CD4-positive, alpha-beta T cell (primary cell): ENCODE results near the gene ADAM19. TPM values are rescaled to one million over a fixed set of nuclear protein-coding genes. Genes with fewer than 3 reads are reported as not detected.

Source experiments
- ATAC-seq: fragments of 200-7000 bp; cut with Tn5 transposase; one replicate; pipeline ENCODE4 v1.10.0; 2022; ENCODE audit warnings: mild to moderate bottlenecking; ENCODE audit not compliant: poor library complexity
- CTCF ChIA-PET: fragments of 350-600 bp; sonication (Branson Sonifier 250); formaldehyde crosslinking; loops from one replicate; lab custom pipeline; 2021; ENCODE audit warnings: antibody characterized with exemption, inconsistent platforms; lab: Charles Lee
- POLR2A ChIA-PET: fragments of 350-600 bp; sonication (Branson Sonifier 250); formaldehyde crosslinking; loops from one replicate; lab custom pipeline; 2021; ENCODE audit warnings: antibody characterized with exemption, inconsistent platforms; lab: Charles Lee
- DNase-seq, 14 experiments: peaks; one replicate each; pipeline ENCODE4 v3.0.0-alpha.2; 2013 to 2020; ENCODE audit warnings: mixed read lengths in 2 of 14
- H3K27ac ChIP-seq, 2 donors: one replicate each; pipeline versions ENCODE4 v1.5.1 to v1.7.0; 2013; ENCODE audit warnings: low read length in 2 of 2, low read depth in 1 of 2, mild to moderate bottlenecking in 1 of 2
- H3K27me3 ChIP-seq, 2 experiments: 1 replicate in 1 of 2; 2 replicates in 1 of 2; pipeline versions ENCODE4 v1.6.1 to v1.7.0; 2013; ENCODE audit warnings: low read length in 2 of 2, control low read depth in 1 of 2, mild to moderate bottlenecking in 1 of 2, moderate library complexity in 1 of 2; ENCODE audit not compliant: insufficient read depth in 2 of 2, control insufficient read depth in 1 of 2
- H3K36me3 ChIP-seq: one replicate; pipeline ENCODE4 v1.6.1; 2013; ENCODE audit warnings: low read length, control low read depth; ENCODE audit not compliant: insufficient read depth
- H3K4me1 ChIP-seq: one replicate; pipeline ENCODE4 v1.6.1; 2013; ENCODE audit warnings: low read length, control low read depth; ENCODE audit not compliant: insufficient read depth
- H3K4me3 ChIP-seq: one replicate; pipeline ENCODE4 v1.5.1; 2013; ENCODE audit warnings: mild to moderate bottlenecking, low read length, moderate library complexity
- H3K9me3 ChIP-seq, 2 experiments: 1 replicate in 1 of 2; 2 replicates in 1 of 2; pipeline versions ENCODE4 v1.6.1 to v1.7.0; 2013; ENCODE audit warnings: low read length in 2 of 2, mild to moderate bottlenecking in 2 of 2, control low read depth in 1 of 2, moderate library complexity in 1 of 2; ENCODE audit not compliant: control insufficient read depth in 1 of 2, insufficient read depth in 1 of 2
- H3K27ac Mint-ChIP-seq: one replicate; pipeline ENCODE4 v1.8.0; 2020; ENCODE audit warnings: mixed read lengths
- H3K27me3 Mint-ChIP-seq: one replicate; pipeline ENCODE4 v1.8.0; 2021; ENCODE audit warnings: mixed read lengths
- H3K36me3 Mint-ChIP-seq: one replicate; pipeline ENCODE4 v1.8.0; 2021; ENCODE audit warnings: low read depth, mixed read lengths
- H3K4me1 Mint-ChIP-seq: one replicate; pipeline ENCODE4 v1.8.0; 2021; ENCODE audit warnings: low read depth, mixed read lengths
- H3K4me3 Mint-ChIP-seq: one replicate; pipeline ENCODE4 v1.8.0; 2020; ENCODE audit warnings: mild to moderate bottlenecking, mixed read lengths
- H3K9me3 Mint-ChIP-seq: one replicate; pipeline ENCODE4 v1.8.0; 2020; ENCODE audit warnings: mixed read lengths
- intact Hi-C, 2 experiments: fragments of 100-400 bp; cut with DNase I in 1 of 2; cut with micrococcal nuclease in 1 of 2; formaldehyde crosslinking; loops; one replicate each; pipeline versions ENCODE4 v1.15.1 to v1.9.0; 2023 to 2025; cut with DNase I, micrococcal nuclease
- total RNA-seq, 174 experiments: library from RNA in 2 of 174; stranded (reverse) in 2 of 174; gene quantifications; one replicate each; pipeline ENCODE4 v1.2.3 and lab custom pipeline; 2021 to 2026
- TF ChIP-seq, protein P1 (sequence below): fragments of 200-600 bp; IDR thresholded peaks from one replicate; pipeline ENCODE4 v1.8.0; 2022; ENCODE audit warnings: antibody characterized with exemption, mild to moderate bottlenecking

The ADAM19 gene
- total RNA-seq, 2 experiments from 2014 or later: 26.7 to 29.1 TPM

DNA sequence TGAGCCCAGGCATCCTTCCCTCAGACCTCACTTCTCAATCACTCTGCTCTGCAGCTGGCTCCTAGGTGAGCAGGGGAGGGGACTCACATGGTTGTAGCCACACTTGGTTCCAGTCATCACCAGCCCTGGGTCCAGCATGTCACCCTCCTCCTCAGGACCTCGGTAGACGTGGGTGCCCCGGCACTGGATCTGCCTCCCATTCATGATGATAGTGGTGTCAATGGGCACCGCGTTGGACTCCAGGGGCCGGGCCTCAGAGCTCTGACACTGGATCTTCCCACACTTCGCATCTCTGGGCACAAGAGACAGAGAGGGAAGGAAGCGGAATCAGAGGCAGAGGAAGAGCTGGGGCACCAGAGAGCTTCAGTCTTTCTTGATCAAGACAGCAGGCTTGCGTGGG, 82.7 kb downstream of the ADAM19 start:
- peaks cover 84% of the 10 kb centered on the region for H3K36me3 ChIP-seq
- DNase-seq (no peak), ATAC-seq (no peak)
- ChIA-PET POLR2A (no interaction called here), CTCF (no interaction called here)
- peaks cover under 1% of the 10 kb centered on the region for H3K4me1 Mint-ChIP-seq
- no peaks in the 10 kb centered on the region for H3K9me3 Mint-ChIP-seq
- no peaks in the 10 kb centered on the region for H3K27me3 ChIP-seq
- H3K4me3 ChIP-seq: no peak overlapping the region
- no peaks in the 10 kb centered on the region for H3K27me3 Mint-ChIP-seq
- peaks cover 10% of the 10 kb centered on the region for H3K4me1 ChIP-seq
- no peaks in the 10 kb centered on the region for H3K9me3 ChIP-seq
- no peak overlapping the region for H3K27ac ChIP-seq
- TF ChIP-seq, protein P1, sequence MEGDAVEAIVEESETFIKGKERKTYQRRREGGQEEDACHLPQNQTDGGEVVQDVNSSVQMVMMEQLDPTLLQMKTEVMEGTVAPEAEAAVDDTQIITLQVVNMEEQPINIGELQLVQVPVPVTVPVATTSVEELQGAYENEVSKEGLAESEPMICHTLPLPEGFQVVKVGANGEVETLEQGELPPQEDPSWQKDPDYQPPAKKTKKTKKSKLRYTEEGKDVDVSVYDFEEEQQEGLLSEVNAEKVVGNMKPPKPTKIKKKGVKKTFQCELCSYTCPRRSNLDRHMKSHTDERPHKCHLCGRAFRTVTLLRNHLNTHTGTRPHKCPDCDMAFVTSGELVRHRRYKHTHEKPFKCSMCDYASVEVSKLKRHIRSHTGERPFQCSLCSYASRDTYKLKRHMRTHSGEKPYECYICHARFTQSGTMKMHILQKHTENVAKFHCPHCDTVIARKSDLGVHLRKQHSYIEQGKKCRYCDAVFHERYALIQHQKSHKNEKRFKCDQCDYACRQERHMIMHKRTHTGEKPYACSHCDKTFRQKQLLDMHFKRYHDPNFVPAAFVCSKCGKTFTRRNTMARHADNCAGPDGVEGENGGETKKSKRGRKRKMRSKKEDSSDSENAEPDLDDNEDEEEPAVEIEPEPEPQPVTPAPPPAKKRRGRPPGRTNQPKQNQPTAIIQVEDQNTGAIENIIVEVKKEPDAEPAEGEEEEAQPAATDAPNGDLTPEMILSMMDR: no peak
- H3K36me3 Mint-ChIP-seq: peaks cover 34% of the 10 kb centered on the region
- intact Hi-C loops: no loop called here
- no peak overlapping the region for H3K4me3 Mint-ChIP-seq
- no peak overlapping the region for H3K27ac Mint-ChIP-seq

DNA sequence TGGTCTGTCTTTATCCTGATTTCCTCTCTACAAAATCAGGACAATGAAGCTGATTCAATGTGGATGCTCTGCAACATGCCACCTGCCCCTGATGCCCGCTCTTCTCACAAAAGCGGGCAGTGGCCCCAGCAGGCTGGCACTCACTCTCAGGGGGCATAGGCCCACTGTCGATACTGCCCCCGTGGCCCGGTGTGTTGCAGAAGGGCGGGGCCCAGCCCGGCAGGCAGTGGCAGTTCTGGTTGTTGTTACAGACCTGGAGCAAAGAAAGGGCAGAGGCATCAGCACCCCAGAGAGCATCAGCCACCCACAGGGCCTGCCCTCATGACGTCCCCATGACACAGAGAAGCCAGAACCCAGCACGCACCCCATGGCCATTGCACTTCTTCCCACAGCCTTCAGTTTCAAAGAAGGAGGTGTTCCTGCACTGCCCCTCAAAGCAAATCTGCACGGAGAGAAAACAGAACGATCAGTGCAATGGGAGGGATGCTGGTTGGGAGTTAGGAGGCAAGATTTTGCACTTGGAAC, 84.0 kb downstream of the ADAM19 start:
- ATAC-seq: no peak
- H3K27me3 ChIP-seq: no peaks in the 10 kb centered on the region
- TF ChIP-seq, protein P1: no peak
- no peak overlapping the region for H3K4me3 ChIP-seq
- ChIA-PET CTCF (no interaction called here), POLR2A (no interaction called here)
- H3K9me3 ChIP-seq: no peaks in the 10 kb centered on the region
- no peak overlapping the region for H3K27ac Mint-ChIP-seq
- intact Hi-C loops: no loop called here
- H3K36me3 ChIP-seq: peaks cover 84% of the 10 kb centered on the region
- H3K4me3 Mint-ChIP-seq: no peak overlapping the region
- H3K27me3 Mint-ChIP-seq: no peaks in the 10 kb centered on the region
- no peak for DNase-seq
- H3K36me3 Mint-ChIP-seq: peaks cover 45% of the 10 kb centered on the region
- peaks cover 14% of the 10 kb centered on the region for H3K4me1 Mint-ChIP-seq
- no peak overlapping the region for H3K27ac ChIP-seq
- H3K4me1 ChIP-seq: peaks cover 23% of the 10 kb centered on the region
- H3K9me3 Mint-ChIP-seq: no peaks in the 10 kb centered on the region

DNA sequence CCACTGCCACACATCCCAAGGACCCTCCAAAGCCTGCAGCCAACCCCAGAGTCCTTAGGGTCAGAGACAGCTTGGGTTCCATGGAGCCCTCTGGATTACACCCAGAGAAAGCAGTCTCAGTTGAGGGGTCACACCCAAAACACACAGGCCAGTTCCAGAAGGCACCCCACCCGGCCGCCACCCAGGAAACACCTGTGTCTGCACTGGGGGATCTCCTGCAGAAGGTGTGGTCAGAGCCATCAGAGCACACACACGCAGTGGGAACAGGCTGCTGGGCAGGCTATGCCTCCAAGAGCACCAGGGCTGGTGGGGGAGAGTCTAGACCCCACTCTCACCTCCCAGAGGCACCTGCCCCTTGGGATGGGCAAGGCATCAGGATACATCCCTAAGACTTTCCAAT, 88.2 kb downstream of the ADAM19 start:
- H3K4me3 ChIP-seq: no peak overlapping the region
- intact Hi-C loops: no loop called here
- peak in 3 of 14 experiments; percentile 15 to 27 (median 19) for DNase-seq
- H3K4me1 ChIP-seq: peaks cover 29% of the 10 kb centered on the region
- H3K27ac ChIP-seq: peak overlapping the region in 1 of 2 donors; percentile 46
- TF ChIP-seq, protein P1: no peak
- ChIA-PET CTCF (no interaction called here), POLR2A (interaction anchor here (0.6 kb wide), 1 partner anchor 243 kb away, joined by 4 read pairs; no protein-coding TSS in a partner anchor)
- no peaks in the 10 kb centered on the region for H3K9me3 ChIP-seq
- Mint-ChIP-seq H3K27ac (peak overlapping the region; percentile 2), H3K27me3 (no peaks in the 10 kb centered on the region), H3K4me3 (no peak overlapping the region), H3K4me1 (peaks cover 17% of the 10 kb centered on the region), H3K36me3 (peaks cover 42% of the 10 kb centered on the region), H3K9me3 (no peaks in the 10 kb centered on the region)
- no peaks in the 10 kb centered on the region for H3K27me3 ChIP-seq
- no peak for ATAC-seq
- H3K36me3 ChIP-seq: peaks cover 88% of the 10 kb centered on the region
